K562 (cell line): Measurements from ENCODE around the gene XPOT. TPM values are rescaled to one million over a fixed set of nuclear protein-coding genes. Genes with fewer than 3 reads are reported as not detected.
A peak's percentile ranks its signal among the peaks of the same experiment; 100 is the strongest.

Experiments used
- ATAC-seq: fragments of 200-7000 bp; cut with Tn5 transposase; 3 replicates; pipeline ENCODE4 v1.9.1; 2020; ENCODE audit warnings: moderate library complexity
- BruUV-seq: library from RNA; stranded (reverse); fragments of 400-500 nt; replicated peaks from 2 replicates; lab custom pipeline; 2021; lab: Mats Ljungman, UMichigan
- CTCF ChIA-PET: fragments of 300-600 bp; formaldehyde crosslinking; extraction: SDS; loops from one replicate; lab custom pipeline; 2021; ENCODE audit warnings: low intra/inter-chr PET ratio; lab: Yijun Ruan, JAX
- POLR2A ChIA-PET: fragments of 300-600, 350-650 bp; sonication (Branson Sonifier 250); formaldehyde crosslinking; extraction: SDS; loops from one replicate; lab custom pipeline; 2021; ENCODE audit warnings: antibody characterized with exemption, inconsistent platforms; lab: Yijun Ruan, JAX
- DNase-seq, 4 experiments: peaks; one replicate each; pipeline versions ENCODE4 v3.0.0 to v3.0.0-alpha.2; 2011 to 2018; ENCODE audit warnings: low spot score in 3 of 4, mixed read lengths in 3 of 4; ENCODE audit errors: extremely low read depth in 1 of 4
- FAIRE-seq: peaks from 2 replicates; lab custom pipeline; 2011; peaks lifted over from hg19 to GRCh38; lab: Jason Lieb, UNC
- H2AFZ ChIP-seq: 2 replicates; pipeline ENCODE4 v1.6.0; 2011; ENCODE audit warnings: low read depth, low read length, control low read depth, inconsistent platforms
- H3K27ac ChIP-seq: fragments of 200-600 bp; 3 replicates; pipeline ENCODE4 v1.8.0; 2011; ENCODE audit warnings: low read depth, mild to moderate bottlenecking, control low read depth, inconsistent platforms, low read length, moderate library complexity, mixed read lengths; ENCODE audit errors: extremely low read depth
- H3K27me3 ChIP-seq, 2 experiments: fragments of 300-600 bp in 1 of 2; 2 replicates in 1 of 2; 3 replicates in 1 of 2; pipeline versions ENCODE4 v1.6.0 to v1.8.0; 2011; ENCODE audit warnings: inconsistent platforms in 2 of 2, low read length in 2 of 2, mild to moderate bottlenecking in 1 of 2, mixed read lengths in 1 of 2, moderate library complexity in 1 of 2; ENCODE audit not compliant: control insufficient read depth in 2 of 2, insufficient read depth in 2 of 2
- H3K36me3 ChIP-seq: fragments of 300-600 bp; 3 replicates; pipeline ENCODE4 v1.8.0; 2011; ENCODE audit warnings: mild to moderate bottlenecking, low read length, inconsistent platforms; ENCODE audit not compliant: control insufficient read depth, insufficient read depth
- H3K4me1 ChIP-seq, 2 experiments: fragments of 200-600 bp in 1 of 2; replicated peaks in 1 of 2; 2 replicates in 1 of 2; 3 replicates in 1 of 2; pipeline versions ENCODE4 v1.5.1 to v1.8.0; 2011; ENCODE audit warnings: inconsistent platforms in 2 of 2, low read length in 2 of 2, mild to moderate bottlenecking in 1 of 2, mixed read lengths in 1 of 2, moderate library complexity in 1 of 2; ENCODE audit not compliant: control insufficient read depth in 2 of 2, insufficient read depth in 2 of 2
- H3K4me2 ChIP-seq: 2 replicates; pipeline ENCODE4 v1.6.1; 2011; ENCODE audit warnings: low read length, control low read depth, inconsistent platforms, mixed read lengths; ENCODE audit not compliant: insufficient read depth
- H3K4me3 ChIP-seq: fragments of 200-600 bp; sonication (generic), shearing (Covaris generic); 2 replicates; pipeline ENCODE4 v1.5.1; 2016; ENCODE audit warnings: control low read depth, inconsistent platforms
- H3K79me2 ChIP-seq: fragments of 200-600 bp; 3 replicates; pipeline ENCODE4 v1.8.0; 2011; ENCODE audit warnings: low read length, inconsistent platforms; ENCODE audit not compliant: control insufficient read depth, insufficient read depth
- H3K9ac ChIP-seq, 2 experiments: 2 replicates each; pipeline versions ENCODE4 v1.6.0 to v1.6.1; 2011; ENCODE audit warnings: low read depth in 2 of 2, low read length in 2 of 2, control low read depth in 1 of 2, inconsistent platforms in 1 of 2, mild to moderate bottlenecking in 1 of 2, mixed read lengths in 1 of 2; ENCODE audit not compliant: insufficient read depth in 1 of 2
- H3K9me1 ChIP-seq: one replicate; pipeline ENCODE4 v1.6.0; 2011; ENCODE audit warnings: inconsistent platforms, mild to moderate bottlenecking, low read length, moderate library complexity; ENCODE audit not compliant: control insufficient read depth, insufficient read depth
- H3K9me3 ChIP-seq: replicated peaks from 2 replicates; pipeline ENCODE4 v1.5.1; 2011; ENCODE audit warnings: low read depth, low read length, inconsistent platforms; ENCODE audit not compliant: control insufficient read depth, insufficient read depth
- H4K20me1 ChIP-seq: replicated peaks from 2 replicates; pipeline ENCODE4 v1.6.1; 2011; ENCODE audit warnings: low read length, inconsistent platforms, mixed read lengths; ENCODE audit not compliant: control insufficient read depth, insufficient read depth
- CEBPB ChIP-seq: fragments of 450-650 bp; IDR thresholded peaks from 2 replicates; pipeline ENCODE4 v1.6.1; 2016; ENCODE audit warnings: missing genetic modification characterization, missing compliant biosample characterization
- DMBX1 ChIP-seq: fragments of 250-450 bp; sonication (Bioruptor Pico); IDR thresholded peaks from 2 replicates; pipeline ENCODE4 v1.8.0; 2022; ENCODE audit warnings: inconsistent platforms, mild to moderate bottlenecking, moderate library complexity, borderline replicate concordance
- DPF2 ChIP-seq: fragments of 450-650 bp; IDR thresholded peaks from 2 replicates; pipeline ENCODE4 v1.6.1; 2016
- E2F3 ChIP-seq: fragments of 250-450 bp; sonication (Bioruptor Pico); IDR thresholded peaks from 2 replicates; pipeline ENCODE4 v1.4.0; 2020; ENCODE audit warnings: mild to moderate bottlenecking
- HMBOX1 ChIP-seq: sonication (generic); IDR thresholded peaks from 2 replicates; pipeline ENCODE4 v1.6.1; 2016
- HMG20A ChIP-seq: fragments of 450-650 bp; formaldehyde crosslinking; conservative IDR thresholded peaks from 2 replicates; pipeline ENCODE4 v1.4.0; 2020; ENCODE audit warnings: mild to moderate bottlenecking, mixed read lengths
- NR2C2 ChIP-seq, 2 experiments: fragments of 200-800 bp in 1 of 2; sonication (Bioruptor generic) in 1 of 2; sonication (generic) in 1 of 2; formaldehyde crosslinking in 1 of 2; IDR thresholded peaks; 2 replicates each; pipeline versions ENCODE4 v1.6.1 to v1.8.0; 2016 to 2022; ENCODE audit warnings: mild to moderate bottlenecking in 1 of 2, missing compliant biosample characterization in 1 of 2, missing genetic modification characterization in 1 of 2, missing genetic modification reagents in 1 of 2
- POLR2G ChIP-seq: fragments of 200-400 bp; formaldehyde crosslinking; IDR thresholded peaks from 2 replicates; pipeline ENCODE4 v1.6.1; 2017; ENCODE audit warnings: low read depth, mild to moderate bottlenecking, antibody characterized with exemption, low read length, moderate library complexity
- RBM15 ChIP-seq: fragments of 200-400 bp; formaldehyde crosslinking; IDR thresholded peaks from 2 replicates; pipeline ENCODE4 v1.6.1; 2018; ENCODE audit warnings: mild to moderate bottlenecking, low read length, moderate library complexity; ENCODE audit not compliant: insufficient read depth
- RBM22 ChIP-seq: fragments of 200-400 bp; formaldehyde crosslinking; IDR thresholded peaks from 2 replicates; pipeline ENCODE4 v1.6.1; 2018; ENCODE audit warnings: low read length, low read depth; ENCODE audit not compliant: poor library complexity, severe bottlenecking
- RUNX1 ChIP-seq: sonication (generic); IDR thresholded peaks from 2 replicates; pipeline ENCODE4 v1.6.1; 2016; ENCODE audit warnings: antibody characterized with exemption, low read depth
- SMARCC2 ChIP-seq: fragments of 450-650 bp; IDR thresholded peaks from 2 replicates; pipeline ENCODE4 v1.6.1; 2017; ENCODE audit warnings: antibody characterized with exemption, moderate library complexity, mild to moderate bottlenecking, low read depth
- STAT5B ChIP-seq: fragments of 250-450 bp; sonication (Bioruptor Pico); IDR thresholded peaks from 2 replicates; pipeline ENCODE4 v1.8.0; 2021; ENCODE audit warnings: mild to moderate bottlenecking, inconsistent platforms
- TAF9B ChIP-seq: fragments of 450-650 bp; IDR thresholded peaks from 2 replicates; pipeline ENCODE4 v1.6.1; 2018; ENCODE audit warnings: mild to moderate bottlenecking; ENCODE audit not compliant: partially characterized antibody
- TFAM ChIP-seq: fragments of 250-450 bp; sonication (Bioruptor Pico); conservative IDR thresholded peaks from 2 replicates; pipeline ENCODE4 v1.5.0; 2021; ENCODE audit warnings: mild to moderate bottlenecking, moderate library complexity
- TGIF2 ChIP-seq: sonication (generic); formaldehyde crosslinking; IDR thresholded peaks from 2 replicates; pipeline ENCODE4 v1.8.1; 2022; ENCODE audit warnings: mild to moderate bottlenecking, missing genetic modification reagents, moderate library complexity
- ZBTB1 ChIP-seq: sonication (generic); formaldehyde crosslinking; IDR thresholded peaks from 2 replicates; pipeline ENCODE4 v1.8.1; 2023; ENCODE audit warnings: missing genetic modification reagents, low read depth, mild to moderate bottlenecking, borderline replicate concordance
- ZFP36 ChIP-seq: fragments of 150-350 bp; IDR thresholded peaks from 2 replicates; pipeline ENCODE4 v1.6.1; 2018; ENCODE audit warnings: low read length, low read depth; ENCODE audit not compliant: partially characterized antibody
- ZFPM2 ChIP-seq: fragments of 250-450 bp; sonication (Bioruptor Pico); IDR thresholded peaks from 2 replicates; pipeline ENCODE4 v1.5.1; 2022; ENCODE audit warnings: mild to moderate bottlenecking
- ZNF212 ChIP-seq: fragments of 450-650 bp; formaldehyde crosslinking; IDR thresholded peaks from 2 replicates; pipeline ENCODE4 v1.4.0; 2020; ENCODE audit warnings: mild to moderate bottlenecking
- ZNF224 ChIP-seq: sonication (generic); formaldehyde crosslinking; IDR thresholded peaks from 2 replicates; pipeline ENCODE4 v1.8.0; 2022; ENCODE audit warnings: mild to moderate bottlenecking, missing genetic modification reagents
- ZNF263 ChIP-seq: sonication (generic); formaldehyde crosslinking; IDR thresholded peaks from 2 replicates; pipeline ENCODE4 v1.8.0; 2022; ENCODE audit warnings: mild to moderate bottlenecking, missing genetic modification reagents, borderline replicate concordance
- ZNF274 ChIP-seq: IDR thresholded peaks from 2 replicates; pipeline ENCODE4 v1.6.1; 2011; ENCODE audit warnings: low read depth, mild to moderate bottlenecking, low read length, moderate library complexity, borderline replicate concordance
- ZNF316 ChIP-seq: fragments of 450-650 bp; IDR thresholded peaks from 2 replicates; pipeline ENCODE4 v1.6.1; 2016
- ZNF507 ChIP-seq: conservative IDR thresholded peaks from 2 replicates; pipeline ENCODE4 v1.6.1; 2017; ENCODE audit warnings: missing genetic modification characterization, missing compliant biosample characterization
- ZNF551 ChIP-seq: fragments of 250-450 bp; sonication (Bioruptor Pico); IDR thresholded peaks from 2 replicates; pipeline ENCODE4 v1.5.0; 2021; ENCODE audit warnings: mild to moderate bottlenecking, moderate library complexity
- ZNF586 ChIP-seq: fragments of 450-650 bp; formaldehyde crosslinking; conservative IDR thresholded peaks from 2 replicates; pipeline ENCODE4 v1.4.0; 2020; ENCODE audit warnings: mild to moderate bottlenecking, moderate library complexity
- WGBS: fragments of 100-300 bp; shearing (Covaris generic); methylation state at CpG from one replicate; pipeline ENCODE4 v1.1.6; 2016; ENCODE audit warnings: low coverage, mixed read lengths; ENCODE audit not compliant: insufficient coverage; ENCODE audit errors: missing lambda C conversion rate; 5-methylcytosine and 5-hydroxymethylcytosine counted together
- in situ Hi-C: fragments of 300-500 bp; cut with MboI; formaldehyde crosslinking; loops from 4 replicates; pipeline ENCODE4 v1.15.0; 2018; ENCODE audit warnings: inconsistent platforms, mixed read lengths
- intact Hi-C: fragments of 100-400 bp; cut with micrococcal nuclease; formaldehyde crosslinking; loops from 2 replicates; pipeline ENCODE4 v1.14.2; 2022
- polyA plus RNA-seq, 8 experiments: library from polyadenylated mRNA; depleted of rRNA in 4 of 8; stranded (reverse) in 5 of 8; unstranded in 3 of 8; fragments of >200 nt; fragmentation: Nextera tagmentation in 2 of 8; fragmentation: Illumina TruSeq in 1 of 8; extraction: Ambion mirVana in 2 of 8; extraction: Trizol in 1 of 8; gene quantifications; 2 replicates each; pipeline versions ENCODE4 v1.2.1 to v1.2.3, GENCODE V29; 2011 to 2014; ENCODE audit warnings: inconsistent platforms in 1 of 8, missing spikeins in 1 of 8
- total RNA-seq, 7 experiments: library from RNA; depleted of rRNA in 6 of 7; stranded (reverse); fragments of >200 nt in 6 of 7; fragmentation: Illumina TruSeq in 2 of 7; extraction: Trizol in 2 of 7; gene quantifications; 2 replicates each; pipeline versions ENCODE4 v1.2.1 to v1.2.3, GENCODE V29; 2011 to 2021; ENCODE audit warnings: low replicate concordance in 1 of 7

The XPOT gene
- total and polyA plus RNA-seq, 9 of the 15 experiments (the other 6 are each of a cell fraction or from before 2014, with no cell fraction given): 26.2 to 192 (median 102) TPM

GRCh38 chr12:64400041-64400440 is 4.2 kb upstream of the XPOT start:
- FAIRE-seq (peak; percentile 70), DNase-seq (peak in 2 of 4 experiments; percentile 46 to 64), ATAC-seq (no peak)
- intact Hi-C loops: no loop called here
- POLR2A ChIA-PET: interaction anchor here (0.6 kb wide), 1 partner anchor 9 kb away, joined by 5 read pairs; the partner anchor contains the start of gene C12orf56
- in situ Hi-C loops: no loop called here
- H3K9ac ChIP-seq: no peak overlapping the region
- peak overlapping the region; percentile 78 for H2AFZ ChIP-seq
- H3K27me3 ChIP-seq: no peaks in the 10 kb centered on the region
- H4K20me1 ChIP-seq: no peaks in the 10 kb centered on the region
- H3K4me3 ChIP-seq: no peak overlapping the region
- H3K9me1 ChIP-seq: no peaks in the 10 kb centered on the region
- peaks cover 10% of the 10 kb centered on the region for H3K79me2 ChIP-seq
- no TSS peak for BruUV-seq
- H3K36me3 ChIP-seq: no peaks in the 10 kb centered on the region
- no peaks in the 10 kb centered on the region for H3K9me3 ChIP-seq
- CTCF ChIA-PET: no interaction called here
- H3K4me2 ChIP-seq: no peak overlapping the region
- 4% methylated on average over 4 of the region's 4 CpGs for WGBS
- H3K27ac ChIP-seq: no peak overlapping the region
- peaks cover 9 to 10% of the 10 kb centered on the region in 2 experiments for H3K4me1 ChIP-seq
- TF ChIP-seq ZNF274: no peak
- TF ChIP-seq ZBTB1 (CRISPR knock-in tag): no peak
- TF ChIP-seq DPF2: peak; percentile 62
- no peak for TF ChIP-seq ZNF586 (CRISPR knock-in tag)
- TF ChIP-seq ZNF224 (CRISPR knock-in tag): no peak
- TF ChIP-seq TFAM: no peak
- no peak for TF ChIP-seq TGIF2
- no peak for TF ChIP-seq ZNF263
- TF ChIP-seq E2F3: no peak
- TF ChIP-seq HMBOX1: peak; percentile 38; the same call in 1 of the 2 replicates
- TF ChIP-seq ZFP36: no peak
- no peak for TF ChIP-seq DMBX1
- no peak for TF ChIP-seq ZFPM2 (CRISPR knock-in tag)
- no peak for TF ChIP-seq ZNF551
- no peak for TF ChIP-seq POLR2G
- no peak for TF ChIP-seq RUNX1
- no peak for TF ChIP-seq RBM15
- no peak for TF ChIP-seq STAT5B (CRISPR knock-in tag)
- no peak for TF ChIP-seq SMARCC2
- no peak for TF ChIP-seq NR2C2 (CRISPR knock-in tag; IDR thresholded peaks at IDR 0.05)
- 0 out of 2 replicates have a peak, but pooled peaks have one; percentile 13 for TF ChIP-seq NR2C2 (tag; IDR thresholded peaks at IDR 0.05)
- TF ChIP-seq TAF9B: no peak
- no peak for TF ChIP-seq ZNF212 (CRISPR knock-in tag)
- no peak for TF ChIP-seq ZNF507 (tag)
- TF ChIP-seq RBM22: no peak
- TF ChIP-seq HMG20A (CRISPR knock-in tag): no peak
- no peak for TF ChIP-seq ZNF316
- TF ChIP-seq CEBPB (tag): no peak
